IPS-11a (cell line): ENCODE measurements around the gene BANK1.

Experiments
- H3K4me3 ChIP-seq: one replicate; pipeline ENCODE4 v1.5.1; 2013; ENCODE audit warnings: low read depth, low read length, control low read depth

Gene BANK1

DNA sequence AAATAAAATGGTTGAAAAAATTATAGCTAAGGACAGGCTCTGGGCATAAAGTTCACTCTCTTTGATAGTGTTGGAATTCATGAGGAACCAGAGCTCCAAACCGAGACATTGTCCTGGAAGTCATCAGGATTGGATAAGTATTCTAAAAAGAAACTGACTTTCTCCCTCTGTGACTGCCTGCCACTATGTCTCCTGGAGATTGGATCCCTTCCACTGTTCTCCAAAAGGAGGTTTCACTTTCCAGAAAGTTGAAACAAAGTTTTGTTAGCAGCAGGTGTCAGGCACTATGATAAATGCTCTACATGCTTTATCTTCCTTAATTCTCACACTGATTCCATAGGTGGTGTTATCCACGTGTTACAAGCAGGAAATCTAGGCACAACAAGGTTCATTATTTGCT is 16.8 kb downstream of the BANK1 start:
- no peak overlapping the region for H3K4me3 ChIP-seq

DNA sequence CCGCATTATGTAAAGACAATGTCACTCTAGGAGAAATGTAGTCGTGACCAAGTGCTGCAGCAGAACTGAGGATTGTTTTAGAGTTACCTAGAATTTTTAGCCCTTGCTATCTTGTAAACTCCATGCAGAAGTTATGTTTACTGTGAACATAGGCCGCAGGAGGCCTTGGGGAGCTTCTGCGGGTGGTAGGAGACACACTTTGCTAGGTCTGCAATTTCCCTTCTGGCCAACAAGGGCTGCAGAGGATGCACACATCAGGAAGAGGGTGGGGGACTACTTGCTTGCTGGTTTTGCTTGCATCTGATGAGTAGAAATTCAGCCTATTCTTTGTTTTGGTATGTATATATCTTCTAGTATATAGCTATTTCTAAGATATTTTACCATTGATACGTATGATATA is 23.1 kb downstream of the BANK1 start:
- H3K4me3 ChIP-seq, result no peak overlapping the region

DNA sequence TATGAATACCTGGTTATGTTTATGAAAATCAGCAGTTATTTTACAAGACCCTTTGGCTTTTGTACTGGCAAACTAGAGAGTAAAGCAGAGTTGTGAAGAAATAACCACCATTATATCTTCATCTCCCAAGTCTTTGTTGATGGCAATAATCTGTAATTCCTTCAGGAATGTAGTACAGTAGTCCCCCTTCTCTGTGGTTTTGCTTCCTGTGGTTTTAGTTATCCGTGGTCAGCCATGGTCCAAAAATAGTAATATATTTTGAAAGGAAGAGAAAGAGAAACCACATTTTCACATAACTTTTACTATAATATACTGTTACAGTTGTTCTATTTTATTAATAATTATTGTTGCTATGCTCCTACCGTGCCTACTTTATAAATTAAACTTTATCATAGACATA is 27.8 kb downstream of the BANK1 start:
- no peak overlapping the region for H3K4me3 ChIP-seq

DNA sequence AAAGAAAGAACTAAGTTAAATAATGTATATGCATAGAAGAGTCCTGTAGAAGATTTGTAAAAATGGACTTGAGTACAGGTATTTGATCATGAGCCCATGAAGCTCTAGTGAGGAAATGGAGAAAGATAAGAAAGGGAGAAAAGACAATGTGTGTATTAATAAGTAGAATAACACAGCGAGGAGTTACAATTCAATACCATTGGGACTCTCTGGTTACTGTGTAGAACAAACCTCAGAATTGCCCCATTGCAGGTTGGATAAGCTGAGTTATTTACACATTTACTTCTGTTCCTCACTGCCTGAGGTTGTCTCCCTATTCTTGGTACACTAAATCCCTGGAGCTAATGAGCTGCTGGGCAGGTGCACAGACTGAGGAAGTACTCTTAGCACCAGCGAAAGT is 33.3 kb downstream of the BANK1 start:
- no peak overlapping the region for H3K4me3 ChIP-seq

DNA sequence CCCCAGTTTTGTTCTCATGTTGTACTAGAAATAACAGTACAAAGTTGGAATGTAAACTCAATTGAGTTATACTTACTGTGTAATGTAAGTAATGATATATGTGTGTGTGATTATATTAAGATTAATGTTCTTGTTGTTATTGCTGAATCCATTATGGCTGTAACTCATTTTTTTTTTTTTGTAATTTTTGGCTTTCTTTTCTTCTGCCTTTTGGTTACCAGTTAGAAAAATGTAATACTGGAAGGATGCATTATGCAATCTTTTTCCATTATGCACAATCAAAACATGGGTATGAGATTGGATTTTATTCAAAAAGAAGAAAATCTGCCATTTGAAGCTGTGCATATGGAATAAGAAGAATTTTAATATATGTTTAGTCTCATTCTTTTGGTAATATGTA is 34.0 kb downstream of the BANK1 start:
- no peak overlapping the region for H3K4me3 ChIP-seq

DNA sequence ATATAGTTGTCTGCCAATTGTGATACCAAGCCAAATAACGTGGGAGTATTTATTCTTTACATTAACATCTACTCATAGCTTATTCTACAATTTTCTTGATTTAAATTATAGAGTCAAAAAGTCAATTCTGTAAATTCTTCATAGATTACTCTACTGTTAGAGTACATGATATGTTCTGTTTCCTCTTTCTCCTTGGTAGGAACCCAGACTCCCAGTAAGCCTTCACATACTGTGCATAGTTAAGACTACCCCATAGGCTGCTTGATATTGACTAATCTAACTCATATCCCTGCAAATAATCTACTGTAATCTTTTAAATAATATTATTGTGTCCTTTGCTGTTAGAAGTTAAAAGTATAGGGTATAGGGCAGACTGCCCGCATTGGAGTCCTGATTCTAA is 35.4 kb downstream of the BANK1 start:
- H3K4me3 ChIP-seq, result no peak overlapping the region

DNA sequence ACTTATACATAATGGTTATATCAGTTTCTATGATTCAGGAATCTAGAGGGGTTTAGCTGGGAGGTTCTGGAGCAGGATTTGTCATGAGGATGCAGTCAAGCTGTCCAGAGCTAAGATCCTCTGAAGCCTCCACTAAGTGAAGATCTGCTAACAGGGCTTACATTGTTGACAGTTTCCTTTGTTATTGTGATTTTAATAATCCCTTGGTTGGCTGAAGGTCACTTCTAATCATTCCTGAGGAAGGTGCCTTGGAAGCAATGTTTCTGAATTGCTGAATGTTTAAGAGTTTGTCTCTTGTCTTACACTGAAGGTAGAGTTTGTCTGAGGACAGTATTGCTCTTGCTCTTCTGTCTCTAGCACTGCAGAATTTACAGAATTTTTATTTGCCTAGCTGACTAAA is 41.3 kb downstream of the BANK1 start:
- H3K4me3 ChIP-seq, result no peak overlapping the region

DNA sequence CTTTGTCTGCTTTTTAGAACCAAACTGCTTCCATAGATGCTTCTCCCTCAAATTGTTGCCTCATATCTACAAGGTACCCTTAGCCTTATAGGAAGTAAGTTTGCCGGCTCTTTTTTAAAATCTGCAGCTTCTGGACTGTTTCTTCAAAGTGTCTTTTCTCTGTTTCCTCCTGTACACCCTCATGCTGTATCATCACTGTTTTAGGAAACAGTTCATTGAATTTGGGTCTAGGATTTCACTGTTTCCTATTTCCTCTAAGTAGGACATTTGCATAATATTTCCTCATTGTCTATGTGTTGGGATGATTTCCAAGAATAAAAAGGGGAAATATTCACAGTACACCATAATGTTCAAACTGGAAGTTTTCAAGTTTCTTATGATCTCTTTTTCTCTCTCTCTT is 43.0 kb downstream of the BANK1 start:
- no peak overlapping the region for H3K4me3 ChIP-seq

DNA sequence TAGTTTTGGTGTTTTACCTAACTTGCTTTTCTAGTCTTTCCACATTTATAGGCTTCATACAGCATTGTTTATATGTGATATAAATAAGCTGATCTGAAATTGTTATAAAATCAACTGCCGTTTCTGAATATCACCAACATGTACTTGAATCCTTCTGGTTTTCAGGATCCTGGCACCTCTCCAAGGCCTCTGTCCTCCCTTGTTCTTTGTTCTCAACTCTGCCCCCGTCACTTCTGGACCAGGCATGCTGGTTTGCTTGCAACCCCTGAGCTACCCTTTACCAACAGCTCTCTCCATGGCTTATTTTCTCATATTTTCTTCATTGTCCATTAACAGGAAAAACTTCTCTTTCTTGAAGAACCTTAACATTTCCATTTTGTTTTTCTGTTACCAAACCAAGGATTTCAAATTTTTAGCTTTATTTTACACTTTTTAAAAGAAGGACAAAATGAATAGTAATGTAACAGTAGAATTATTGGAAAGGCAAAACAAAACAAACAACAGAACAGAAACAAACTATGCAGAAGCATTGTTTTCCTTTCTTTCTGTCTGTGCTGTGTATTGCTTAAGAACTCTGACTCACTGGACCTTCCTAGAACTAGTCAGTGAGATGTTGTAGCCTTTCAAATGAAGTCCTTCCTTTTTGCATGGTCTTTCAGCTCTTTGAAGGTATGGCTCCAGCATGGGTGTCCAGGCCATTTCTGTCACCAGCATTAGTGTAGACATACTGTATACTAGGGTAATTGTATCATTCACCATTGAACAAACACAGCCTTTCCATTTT is 44.8 kb downstream of the BANK1 start:
- no peak overlapping the region for H3K4me3 ChIP-seq

DNA sequence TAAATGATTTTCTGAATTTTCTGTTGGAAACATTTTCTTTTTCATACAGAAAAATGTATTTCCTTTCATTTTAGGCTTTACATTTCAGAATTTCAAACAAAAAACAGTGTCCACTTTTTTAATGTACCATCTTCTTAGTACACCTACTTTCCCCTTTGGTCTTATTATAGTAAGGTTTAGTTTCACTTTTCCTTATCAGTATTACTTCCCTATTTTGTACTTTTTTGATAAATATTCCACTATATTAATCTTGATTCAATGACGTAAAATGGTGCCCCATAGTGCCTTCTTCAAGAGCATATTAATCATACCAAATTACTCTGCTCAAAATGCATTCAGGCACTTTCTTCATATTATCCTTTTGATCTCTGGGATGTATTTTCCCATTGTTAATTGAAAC is 52.5 kb downstream of the BANK1 start:
- no peak overlapping the region for H3K4me3 ChIP-seq

DNA sequence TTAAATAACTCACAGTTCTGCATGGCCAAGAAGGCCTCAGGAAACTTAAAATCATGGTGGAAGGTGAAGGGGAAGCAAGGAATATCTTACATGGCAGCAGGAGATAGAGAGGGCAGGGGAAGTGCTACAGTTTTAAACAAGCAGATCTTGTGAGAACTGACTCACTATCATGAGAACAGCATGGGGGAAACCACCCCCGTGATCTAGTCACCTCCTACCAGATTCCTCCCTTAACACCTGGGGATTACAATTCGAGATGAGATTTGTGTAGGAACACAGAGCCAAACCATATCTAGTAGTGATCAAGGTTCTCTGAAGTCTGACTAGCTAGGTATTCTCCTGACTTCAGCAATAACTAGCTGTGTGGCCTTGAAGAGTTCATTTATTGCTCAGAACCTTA is 56.0 kb downstream of the BANK1 start:
- H3K4me3 ChIP-seq, result no peak overlapping the region

DNA sequence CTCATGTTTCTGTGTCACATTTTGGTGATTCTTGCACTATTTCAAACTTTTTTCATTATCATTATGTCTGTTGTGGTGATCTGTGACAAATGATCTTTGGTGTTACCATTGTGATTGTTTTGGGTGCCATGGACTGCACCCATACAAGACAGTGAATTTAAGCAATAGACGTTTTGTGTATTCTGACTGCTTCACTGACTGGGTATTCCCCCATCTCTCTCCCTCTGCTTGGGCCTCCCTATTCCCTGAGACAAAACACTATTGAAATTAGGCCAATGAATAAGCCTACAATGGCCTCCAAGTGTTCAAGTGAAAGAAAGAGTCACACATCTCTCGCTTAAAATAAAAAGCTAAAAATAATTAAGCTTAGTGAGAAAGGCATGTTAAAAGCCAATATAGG is 60.2 kb downstream of the BANK1 start:
- no peak overlapping the region for H3K4me3 ChIP-seq

DNA sequence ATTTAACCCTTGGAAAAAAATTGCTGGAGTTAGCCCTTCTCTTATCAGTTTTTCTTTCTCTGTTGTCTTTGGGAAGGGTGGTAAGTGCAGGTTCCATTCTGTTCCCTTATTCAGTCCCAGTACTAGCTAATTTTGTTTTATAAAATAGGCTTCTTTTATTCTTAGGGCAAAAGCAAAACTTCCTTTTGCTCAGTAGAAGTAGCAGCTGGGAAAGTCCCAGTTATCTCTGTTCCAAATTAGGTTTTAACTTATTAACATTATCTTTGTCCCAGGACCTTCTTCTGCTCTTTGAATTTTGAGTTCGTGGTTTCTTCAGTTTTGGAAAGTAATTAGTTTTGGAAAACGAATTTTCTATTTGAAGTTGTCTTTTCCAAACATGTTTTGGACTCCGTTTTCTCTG is 61.1 kb downstream of the BANK1 start:
- H3K4me3 ChIP-seq, result no peak overlapping the region

DNA sequence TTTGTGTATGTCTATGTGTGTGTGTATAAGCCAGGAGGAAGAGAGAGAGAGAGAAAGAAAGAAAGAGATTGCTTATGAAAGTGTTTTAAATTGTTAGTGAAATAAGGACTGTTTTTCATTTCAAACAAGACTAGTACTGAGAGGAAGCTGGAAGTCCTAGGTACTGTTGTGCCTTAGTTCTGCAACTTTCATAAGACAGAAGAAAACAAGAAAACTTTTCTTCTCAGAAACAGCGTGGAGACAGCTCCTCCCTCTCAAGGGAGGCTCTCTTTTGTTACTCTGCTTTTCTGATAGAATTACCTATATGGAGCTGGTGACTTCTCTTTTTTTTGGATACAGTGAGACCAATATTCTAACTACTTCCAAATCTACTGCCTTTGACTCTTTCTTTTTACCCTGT is 62.5 kb downstream of the BANK1 start:
- H3K4me3 ChIP-seq, result no peak overlapping the region

DNA sequence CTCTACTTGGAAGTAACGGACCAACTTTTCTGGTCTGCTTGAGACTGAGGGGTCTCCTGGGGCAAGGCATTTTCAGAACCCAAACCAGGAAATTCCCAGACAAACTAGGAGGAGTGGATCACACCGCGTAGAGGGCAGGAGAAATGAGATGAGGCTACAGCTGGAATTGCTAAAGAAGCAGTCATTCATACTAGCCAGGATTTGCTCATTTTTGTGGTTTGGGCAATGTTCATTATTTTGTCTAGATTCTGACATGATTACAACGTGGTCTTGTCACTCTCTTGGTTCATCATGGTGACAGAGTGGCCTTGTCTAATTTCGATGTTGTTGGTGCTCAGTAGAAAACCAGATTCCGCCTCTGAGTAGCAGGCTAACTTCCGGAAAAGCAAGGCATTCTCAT is 63.2 kb downstream of the BANK1 start:
- no peak overlapping the region for H3K4me3 ChIP-seq

DNA sequence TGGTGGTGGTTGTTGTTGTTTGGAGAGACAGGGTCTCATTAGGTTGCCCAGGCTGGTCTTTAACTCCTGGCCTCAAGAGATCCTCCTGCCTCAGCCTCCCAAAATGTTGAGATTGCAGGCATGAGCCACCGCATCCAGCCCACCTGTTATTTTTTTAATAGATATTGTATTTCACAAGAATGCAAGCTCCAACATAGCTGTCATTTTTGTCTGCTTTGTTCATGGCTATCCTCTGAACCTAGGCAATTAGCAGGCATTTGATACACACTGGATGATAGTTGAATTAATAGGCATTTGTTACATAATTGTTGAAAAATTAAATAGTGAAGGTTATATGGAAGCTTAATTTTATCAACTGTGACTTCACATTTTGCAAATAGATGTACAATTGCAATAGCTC is 64.7 kb downstream of the BANK1 start:
- no peak overlapping the region for H3K4me3 ChIP-seq

DNA sequence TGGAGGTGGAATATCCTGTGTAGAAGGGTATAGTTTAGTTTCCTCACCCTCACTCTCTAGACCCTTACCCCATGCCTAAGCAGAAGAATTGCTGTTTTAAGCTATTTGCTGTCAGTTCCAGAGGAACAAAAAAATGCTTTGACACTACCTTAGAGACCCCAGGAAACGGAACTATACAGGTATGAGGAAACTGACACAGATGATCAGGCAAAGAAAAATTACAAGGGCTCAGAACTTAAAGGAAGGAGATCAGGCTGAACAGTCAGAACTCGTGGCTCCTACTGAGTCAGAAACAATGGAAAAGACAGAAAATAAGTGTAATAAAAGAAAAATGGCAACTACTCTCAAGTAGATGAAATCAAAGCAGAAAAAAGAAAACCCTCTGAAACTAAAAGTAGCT is 65.6 kb downstream of the BANK1 start:
- no peak overlapping the region for H3K4me3 ChIP-seq

DNA sequence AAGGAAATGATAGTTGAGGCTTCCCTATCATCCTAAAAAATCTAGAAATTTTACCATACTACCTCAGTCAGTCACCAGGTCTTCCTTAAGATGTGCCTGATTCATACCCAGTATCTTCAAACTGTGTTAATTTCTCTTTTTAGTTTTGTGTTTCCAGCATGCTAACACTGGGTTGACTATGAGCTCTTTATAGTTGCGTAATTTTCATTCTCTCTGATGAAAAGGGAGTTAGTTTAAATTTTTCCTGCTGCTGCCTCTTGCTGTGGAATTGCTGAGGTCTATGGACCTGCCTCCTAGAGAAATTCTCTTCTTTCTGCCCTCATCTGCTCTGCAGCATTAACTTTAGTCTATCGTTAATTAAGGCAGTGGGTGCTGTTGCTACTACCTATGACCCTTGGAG is 66.6 kb downstream of the BANK1 start:
- no peak overlapping the region for H3K4me3 ChIP-seq

DNA sequence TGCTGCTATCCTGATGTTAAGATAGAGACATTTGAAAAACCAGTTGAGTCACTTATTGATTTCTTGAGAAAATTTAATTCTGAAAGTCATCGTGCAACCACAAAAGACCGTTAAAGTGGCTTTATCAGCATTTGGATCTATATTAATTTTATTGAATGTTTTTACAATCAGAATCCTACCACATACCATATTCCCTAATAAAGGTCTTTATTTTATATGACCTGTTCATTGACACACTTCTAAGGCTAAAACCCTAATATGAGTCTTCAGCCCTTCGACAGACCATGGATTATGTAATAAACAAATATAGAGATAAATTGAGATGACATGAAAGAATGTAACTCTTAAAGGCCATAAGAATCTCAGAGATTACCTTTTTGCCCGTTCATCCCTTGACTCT is 68.1 kb downstream of the BANK1 start:
- no peak overlapping the region for H3K4me3 ChIP-seq

DNA sequence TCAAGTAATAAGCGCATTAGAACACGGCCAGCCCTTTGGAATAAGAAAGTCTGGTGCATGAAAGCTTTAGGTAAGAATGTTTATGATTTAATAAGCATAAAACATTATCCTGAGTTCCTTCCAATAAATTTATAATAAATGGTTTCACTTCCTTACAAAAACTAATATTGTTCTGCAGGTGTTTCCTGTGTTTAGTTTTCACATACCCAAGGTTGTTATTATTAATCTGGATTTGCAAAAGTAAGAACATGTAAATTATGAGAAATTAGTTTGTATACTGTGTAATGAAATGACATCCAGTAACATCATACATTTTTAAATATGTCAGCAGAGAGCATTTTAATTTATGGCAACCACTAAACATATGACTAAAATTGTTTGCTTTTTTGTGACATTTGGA is 72.1 kb downstream of the BANK1 start:
- H3K4me3 ChIP-seq, result no peak overlapping the region

DNA sequence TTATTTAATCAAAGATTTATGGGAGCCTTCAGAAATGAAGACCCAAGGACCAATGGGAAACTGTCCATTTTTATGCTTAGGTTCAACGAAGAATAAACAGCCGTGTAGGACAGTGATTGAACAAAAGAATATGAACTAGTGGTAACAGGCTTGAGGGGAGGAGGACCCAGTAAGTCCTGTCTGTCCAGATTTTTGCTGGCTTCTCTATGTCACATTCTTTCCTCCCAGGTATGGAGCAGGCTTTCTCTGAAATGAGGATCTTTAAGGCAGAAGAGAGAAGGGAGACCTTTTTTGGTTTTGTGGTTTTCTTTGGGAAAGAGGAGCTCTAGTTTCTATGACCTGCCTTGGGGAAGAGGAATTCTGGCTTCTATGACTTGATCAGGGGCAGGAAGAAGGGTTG is 74.1 kb downstream of the BANK1 start:
- H3K4me3 ChIP-seq, result no peak overlapping the region

DNA sequence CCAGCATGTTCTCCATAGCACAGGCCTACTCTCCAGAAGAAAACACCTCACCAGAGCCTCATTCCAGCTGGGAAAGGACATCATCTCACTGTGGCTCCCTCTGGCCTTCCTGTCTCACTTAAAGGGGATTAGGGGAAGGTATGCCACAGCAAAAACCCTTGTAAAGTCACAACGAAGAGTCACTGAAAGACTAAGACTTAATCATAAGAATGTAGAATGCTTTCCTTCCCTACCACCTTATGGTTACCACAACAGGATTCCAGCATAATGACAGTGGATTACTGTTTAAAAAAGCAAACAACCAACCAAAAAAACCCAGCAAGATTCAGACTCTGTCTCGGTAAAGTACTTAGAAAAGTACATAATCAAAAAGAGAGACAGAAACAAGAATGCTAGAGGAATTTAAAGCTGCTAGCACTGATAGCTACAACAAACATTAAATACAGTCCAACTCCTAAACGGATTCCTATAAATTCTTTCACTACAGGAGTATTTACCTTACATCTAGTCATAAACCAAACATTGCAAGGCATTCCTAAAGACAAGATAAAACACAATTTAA is 75.1 kb downstream of the BANK1 start:
- H3K4me3 ChIP-seq, result no peak overlapping the region

DNA sequence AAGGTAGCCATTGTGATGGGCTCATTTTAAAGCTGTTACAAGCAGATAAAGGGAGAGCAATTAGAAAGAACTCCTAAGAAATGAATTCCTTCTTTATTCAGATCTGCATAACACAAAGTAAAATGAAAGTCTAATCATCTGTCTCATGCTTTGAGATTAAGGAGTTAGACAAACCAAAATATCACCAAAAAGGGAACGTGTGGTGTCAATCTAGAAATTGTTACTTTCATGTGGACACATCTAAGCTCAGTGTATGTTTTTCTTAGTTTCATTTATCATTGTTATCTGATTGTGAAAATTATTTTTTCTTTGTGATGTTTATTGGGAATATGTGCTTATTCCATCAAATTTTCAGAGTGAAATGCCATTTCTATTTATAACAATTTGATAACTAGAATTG is 80.3 kb downstream of the BANK1 start:
- no peak overlapping the region for H3K4me3 ChIP-seq
